Measurements from ENCODE around the gene QSOX2.

The QSOX2 gene

DNA sequence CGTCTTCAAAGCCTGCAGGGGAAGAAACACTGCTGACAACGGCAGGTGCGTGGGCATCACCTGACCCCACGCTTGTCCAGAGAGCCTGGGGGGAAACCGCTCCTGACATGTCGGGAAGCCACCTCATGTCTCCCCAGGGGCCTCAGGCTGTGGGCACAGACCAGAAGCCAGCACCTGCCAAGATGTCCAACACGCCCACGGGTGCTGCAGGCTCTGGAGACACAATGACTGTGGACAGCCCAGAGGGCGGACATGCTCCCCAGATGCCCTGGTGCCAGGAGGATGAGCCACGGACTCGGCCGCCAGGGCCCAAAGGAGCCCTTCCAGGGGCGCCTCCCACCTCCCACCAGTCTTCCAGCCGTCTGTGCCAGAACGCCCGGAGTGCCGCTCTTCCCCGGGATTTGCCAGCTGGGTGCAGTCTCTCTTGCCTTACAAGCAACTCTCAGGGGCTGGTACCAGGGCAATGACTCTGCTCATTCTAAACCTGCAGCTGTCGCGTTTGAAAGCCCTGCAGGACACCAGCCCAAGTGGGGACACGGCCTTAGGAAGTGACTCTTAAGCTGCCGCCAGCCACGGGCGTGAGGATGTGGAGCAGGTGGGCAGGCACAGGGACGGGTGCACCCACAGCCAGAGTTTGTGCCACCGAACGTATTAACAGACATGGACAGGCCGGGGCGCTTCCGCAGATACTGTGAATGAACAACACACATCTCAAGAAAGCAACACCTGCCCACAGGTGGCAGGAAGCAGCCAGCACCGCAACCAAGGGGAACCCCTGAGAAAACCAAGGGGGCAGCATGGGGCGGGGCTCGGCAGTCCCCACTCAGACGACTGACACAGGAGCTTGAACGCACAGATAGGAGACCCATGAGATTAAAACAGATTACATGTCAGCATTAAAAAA is 33.9 kb downstream of the QSOX2 start:
- Histone ChIP-seq H3K9me2 (replicated peaks; ENCODE audit: insufficient read depth, low read length) (no peaks in the 10 kb centered on the region), H3K79me2 (ENCODE audit: low read length) (no peaks in the 10 kb centered on the region), H3K4me2 (ENCODE audit: low read depth, low read length) (no peak overlapping the region), H2AFZ (ENCODE audit: low read length) (no peak overlapping the region), H3F3A (ENCODE audit: insufficient read depth, low read length) (no peaks in the 10 kb centered on the region), H3K27me3 (replicated peaks; ENCODE audit: insufficient read depth, low read length) (no peaks in the 10 kb centered on the region), H3K9ac (ENCODE audit: low read length) (no peak overlapping the region), H3K4me3 (ENCODE audit: low read length) (no peak overlapping the region), H4K20me1 (ENCODE audit: insufficient read depth, low read length) (no peaks in the 10 kb centered on the region), H3K36me3 (replicated peaks; ENCODE audit: insufficient read depth, low read length) (no peaks in the 10 kb centered on the region; the same call in 1 of the 2 replicates), H3K9me3 (replicated peaks; ENCODE audit: insufficient read depth, low read length) (no peaks in the 10 kb centered on the region), H3K4me1 (ENCODE audit: low read length) (no peaks in the 10 kb centered on the region), H3K27ac (ENCODE audit: low read length) (no peak overlapping the region)
- DNase-seq: no peak
- TF ChIP-seq EZH2 (optimal IDR thresholded peaks at IDR 0.05; ENCODE audit: low read depth, low read length) (no peak), EZH2phosphoT487 (IDR thresholded peaks at IDR 0.05; ENCODE audit: low read length) (no peak)
- TF ChIP-seq, protein P1, sequence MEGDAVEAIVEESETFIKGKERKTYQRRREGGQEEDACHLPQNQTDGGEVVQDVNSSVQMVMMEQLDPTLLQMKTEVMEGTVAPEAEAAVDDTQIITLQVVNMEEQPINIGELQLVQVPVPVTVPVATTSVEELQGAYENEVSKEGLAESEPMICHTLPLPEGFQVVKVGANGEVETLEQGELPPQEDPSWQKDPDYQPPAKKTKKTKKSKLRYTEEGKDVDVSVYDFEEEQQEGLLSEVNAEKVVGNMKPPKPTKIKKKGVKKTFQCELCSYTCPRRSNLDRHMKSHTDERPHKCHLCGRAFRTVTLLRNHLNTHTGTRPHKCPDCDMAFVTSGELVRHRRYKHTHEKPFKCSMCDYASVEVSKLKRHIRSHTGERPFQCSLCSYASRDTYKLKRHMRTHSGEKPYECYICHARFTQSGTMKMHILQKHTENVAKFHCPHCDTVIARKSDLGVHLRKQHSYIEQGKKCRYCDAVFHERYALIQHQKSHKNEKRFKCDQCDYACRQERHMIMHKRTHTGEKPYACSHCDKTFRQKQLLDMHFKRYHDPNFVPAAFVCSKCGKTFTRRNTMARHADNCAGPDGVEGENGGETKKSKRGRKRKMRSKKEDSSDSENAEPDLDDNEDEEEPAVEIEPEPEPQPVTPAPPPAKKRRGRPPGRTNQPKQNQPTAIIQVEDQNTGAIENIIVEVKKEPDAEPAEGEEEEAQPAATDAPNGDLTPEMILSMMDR (IDR thresholded peaks at IDR 0.05; ENCODE audit: low read length): no peak

DNA sequence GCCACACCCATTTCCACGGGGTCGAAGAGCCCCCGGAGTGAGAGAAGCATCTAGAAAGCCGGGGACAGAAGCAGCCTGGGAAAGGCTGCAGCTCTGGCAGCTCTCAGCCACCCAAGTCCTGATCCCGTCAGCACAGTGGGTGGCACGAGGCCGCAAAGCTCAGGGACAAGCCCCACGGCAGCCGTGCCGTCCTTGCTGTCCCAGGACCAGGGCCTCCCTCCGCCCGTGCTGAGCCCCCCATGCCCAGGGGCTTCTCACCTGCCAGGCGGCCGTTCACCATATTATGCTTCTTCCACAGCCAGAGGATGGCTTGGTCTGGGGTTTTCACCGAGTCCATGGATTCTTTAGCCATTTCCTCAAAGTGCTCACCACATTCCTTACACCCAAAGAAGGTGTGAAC is 34.6 kb downstream of the QSOX2 start:
- DNase-seq: no peak
- H3K36me3 ChIP-seq (replicated peaks; ENCODE audit: insufficient read depth, low read length): no peaks in the 10 kb centered on the region; the same call in 1 of the 2 replicates
- H3F3A ChIP-seq (ENCODE audit: insufficient read depth, low read length): no peaks in the 10 kb centered on the region

DNA sequence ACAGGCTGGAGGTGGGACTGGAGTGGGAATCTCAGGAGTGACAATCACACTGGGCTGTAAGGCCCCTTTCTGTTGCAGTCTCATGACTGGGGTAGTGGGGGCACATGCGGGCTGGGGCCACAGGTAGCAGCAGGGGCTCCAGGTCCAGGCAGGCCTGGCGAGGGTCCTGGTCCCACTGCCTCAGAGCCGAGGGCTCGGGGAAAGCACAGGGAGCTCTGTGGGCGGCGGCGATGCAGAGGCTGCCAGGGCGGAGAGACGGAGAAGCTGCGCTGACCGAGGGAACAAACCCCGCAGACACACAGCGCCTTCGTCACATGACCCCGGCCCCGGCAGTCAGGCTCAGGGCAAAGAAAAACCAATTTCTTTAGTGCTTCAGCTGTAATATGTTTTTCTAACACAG is 35.3 kb downstream of the QSOX2 start:
- Histone ChIP-seq H3K4me1 (ENCODE audit: low read length) (no peaks in the 10 kb centered on the region), H3K4me2 (ENCODE audit: low read depth, low read length) (no peak overlapping the region), H3F3A (ENCODE audit: insufficient read depth, low read length) (no peaks in the 10 kb centered on the region), H3K79me2 (ENCODE audit: low read length) (no peaks in the 10 kb centered on the region), H3K27me3 (replicated peaks; ENCODE audit: insufficient read depth, low read length) (no peaks in the 10 kb centered on the region), H3K9me3 (replicated peaks; ENCODE audit: insufficient read depth, low read length) (no peaks in the 10 kb centered on the region), H3K36me3 (replicated peaks; ENCODE audit: insufficient read depth, low read length) (no peaks in the 10 kb centered on the region; the same call in 1 of the 2 replicates), H3K4me3 (ENCODE audit: low read length) (no peak overlapping the region), H3K9me2 (replicated peaks; ENCODE audit: insufficient read depth, low read length) (no peaks in the 10 kb centered on the region), H4K20me1 (ENCODE audit: insufficient read depth, low read length) (no peaks in the 10 kb centered on the region), H3K27ac (ENCODE audit: low read length) (no peak overlapping the region), H3K9ac (ENCODE audit: low read length) (no peak overlapping the region), H2AFZ (ENCODE audit: low read length) (no peak overlapping the region)
- TF ChIP-seq EZH2 (optimal IDR thresholded peaks at IDR 0.05; ENCODE audit: low read depth, low read length): no peak
- TF ChIP-seq, protein P1 (IDR thresholded peaks at IDR 0.05; ENCODE audit: low read length): no peak
- no peak for TF ChIP-seq EZH2phosphoT487 (IDR thresholded peaks at IDR 0.05; ENCODE audit: low read length)
- DNase-seq: no peak

More for the DNA sequence above, 34.6 kb downstream of the QSOX2 start:
- Histone ChIP-seq H3K4me2 (ENCODE audit: low read depth, low read length) (no peak overlapping the region), H3K9ac (ENCODE audit: low read length) (no peak overlapping the region), H3K27ac (ENCODE audit: low read length) (no peak overlapping the region), H3K9me3 (replicated peaks; ENCODE audit: insufficient read depth, low read length) (no peaks in the 10 kb centered on the region), H3K4me3 (ENCODE audit: low read length) (no peak overlapping the region), H3K27me3 (replicated peaks; ENCODE audit: insufficient read depth, low read length) (no peaks in the 10 kb centered on the region), H3K79me2 (ENCODE audit: low read length) (no peaks in the 10 kb centered on the region), H4K20me1 (ENCODE audit: insufficient read depth, low read length) (no peaks in the 10 kb centered on the region), H3K9me2 (replicated peaks; ENCODE audit: insufficient read depth, low read length) (no peaks in the 10 kb centered on the region), H3K4me1 (ENCODE audit: low read length) (no peaks in the 10 kb centered on the region), H2AFZ (ENCODE audit: low read length) (no peak overlapping the region)
- TF ChIP-seq, protein P1 (IDR thresholded peaks at IDR 0.05; ENCODE audit: low read length): no peak
- TF ChIP-seq EZH2 (optimal IDR thresholded peaks at IDR 0.05; ENCODE audit: low read depth, low read length): no peak
